ENCODE measurements around the gene STX8. TPM values are rescaled to one million over a fixed set of nuclear protein-coding genes. Genes with fewer than 3 reads are reported as not detected.

The STX8 gene
- total RNA-seq, 1 experiment from 2014 or later = 49.0 TPM

DNA sequence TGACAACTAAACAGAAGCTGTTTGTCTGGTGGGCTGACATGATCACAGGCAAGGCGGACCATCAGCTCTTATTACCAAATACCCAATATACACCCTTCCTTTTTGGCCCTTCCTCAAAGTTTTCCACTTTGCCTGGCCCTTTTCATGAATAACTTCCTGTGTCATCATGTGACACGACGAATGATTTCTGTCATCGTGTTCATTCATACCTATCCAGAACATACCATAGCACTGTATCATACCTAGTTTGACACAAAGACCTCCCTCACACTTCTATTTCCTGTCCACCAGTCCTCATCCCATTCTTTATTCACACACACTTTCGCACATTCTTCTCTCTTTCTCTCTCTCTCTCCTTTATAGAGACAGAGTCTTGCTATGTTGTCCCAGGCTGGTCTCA is 131.8 kb downstream of the STX8 start:
- ChIA-PET CTCF (interaction anchor here (1.2 kb wide), 1 partner anchor 24 kb away, joined by 3 read pairs; no protein-coding TSS in a partner anchor), POLR2A (no interaction called here)
- no TSS peak for BruUV-seq (replicated peaks)
- TF ChIP-seq, protein P1, sequence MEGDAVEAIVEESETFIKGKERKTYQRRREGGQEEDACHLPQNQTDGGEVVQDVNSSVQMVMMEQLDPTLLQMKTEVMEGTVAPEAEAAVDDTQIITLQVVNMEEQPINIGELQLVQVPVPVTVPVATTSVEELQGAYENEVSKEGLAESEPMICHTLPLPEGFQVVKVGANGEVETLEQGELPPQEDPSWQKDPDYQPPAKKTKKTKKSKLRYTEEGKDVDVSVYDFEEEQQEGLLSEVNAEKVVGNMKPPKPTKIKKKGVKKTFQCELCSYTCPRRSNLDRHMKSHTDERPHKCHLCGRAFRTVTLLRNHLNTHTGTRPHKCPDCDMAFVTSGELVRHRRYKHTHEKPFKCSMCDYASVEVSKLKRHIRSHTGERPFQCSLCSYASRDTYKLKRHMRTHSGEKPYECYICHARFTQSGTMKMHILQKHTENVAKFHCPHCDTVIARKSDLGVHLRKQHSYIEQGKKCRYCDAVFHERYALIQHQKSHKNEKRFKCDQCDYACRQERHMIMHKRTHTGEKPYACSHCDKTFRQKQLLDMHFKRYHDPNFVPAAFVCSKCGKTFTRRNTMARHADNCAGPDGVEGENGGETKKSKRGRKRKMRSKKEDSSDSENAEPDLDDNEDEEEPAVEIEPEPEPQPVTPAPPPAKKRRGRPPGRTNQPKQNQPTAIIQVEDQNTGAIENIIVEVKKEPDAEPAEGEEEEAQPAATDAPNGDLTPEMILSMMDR (IDR thresholded peaks at IDR 0.05; ENCODE audit: unreplicated experiment) = no peak
- H3K9me3 Mint-ChIP-seq (ENCODE audit: unreplicated experiment) = peaks cover 8% of the 10 kb centered on the region
- H3K4me1 Mint-ChIP-seq (ENCODE audit: insufficient read depth, unreplicated experiment) = peaks cover 9% of the 10 kb centered on the region
- no peaks in the 10 kb centered on the region for H3K27me3 Mint-ChIP-seq (ENCODE audit: insufficient read depth, unreplicated experiment)
- H3K36me3 Mint-ChIP-seq (ENCODE audit: insufficient read depth, unreplicated experiment) = peaks cover 7% of the 10 kb centered on the region
- H3K4me3 Mint-ChIP-seq (ENCODE audit: unreplicated experiment) = no peak overlapping the region
- H3K27ac Mint-ChIP-seq (ENCODE audit: low read depth, unreplicated experiment) = no peak overlapping the region
- intact Hi-C loops (cut with micrococcal nuclease) = no loop called here
- no peak for DNase-seq (ENCODE audit: unreplicated experiment)

DNA sequence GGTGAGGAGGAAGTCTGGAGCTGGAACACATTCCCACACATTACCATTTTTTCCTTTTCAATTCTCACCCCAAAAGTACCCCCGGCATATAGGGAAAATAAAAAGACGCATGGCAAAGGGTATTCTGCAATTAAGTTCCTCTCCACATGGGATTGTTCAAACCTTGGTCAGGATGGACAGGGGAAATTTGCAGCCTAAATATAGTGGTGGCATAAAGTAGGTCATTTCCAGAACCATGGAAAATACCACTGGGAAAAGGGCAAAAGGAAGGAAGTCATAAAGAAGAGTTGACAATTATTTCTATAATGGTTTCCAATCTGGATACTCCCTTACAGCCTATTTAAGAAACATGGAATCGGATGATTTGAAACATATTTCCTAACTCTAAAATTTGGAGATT is 135.8 kb downstream of the STX8 start:
- H3K36me3 Mint-ChIP-seq (ENCODE audit: insufficient read depth, unreplicated experiment) = peaks cover 7% of the 10 kb centered on the region
- H3K9me3 Mint-ChIP-seq (ENCODE audit: unreplicated experiment) = peaks cover 8% of the 10 kb centered on the region
- no peak for DNase-seq (ENCODE audit: unreplicated experiment)
- BruUV-seq (replicated peaks) = no TSS peak
- ChIA-PET POLR2A (no interaction called here), CTCF (no interaction called here)
- H3K27me3 Mint-ChIP-seq (ENCODE audit: insufficient read depth, unreplicated experiment) = no peaks in the 10 kb centered on the region
- no peak overlapping the region for H3K4me3 Mint-ChIP-seq (ENCODE audit: unreplicated experiment)
- intact Hi-C loops (cut with micrococcal nuclease) = no loop called here
- H3K27ac Mint-ChIP-seq (ENCODE audit: low read depth, unreplicated experiment) = no peak overlapping the region
- TF ChIP-seq, protein P1 (IDR thresholded peaks at IDR 0.05; ENCODE audit: unreplicated experiment) = no peak
- H3K4me1 Mint-ChIP-seq (ENCODE audit: insufficient read depth, unreplicated experiment) = peaks cover 9% of the 10 kb centered on the region

DNA sequence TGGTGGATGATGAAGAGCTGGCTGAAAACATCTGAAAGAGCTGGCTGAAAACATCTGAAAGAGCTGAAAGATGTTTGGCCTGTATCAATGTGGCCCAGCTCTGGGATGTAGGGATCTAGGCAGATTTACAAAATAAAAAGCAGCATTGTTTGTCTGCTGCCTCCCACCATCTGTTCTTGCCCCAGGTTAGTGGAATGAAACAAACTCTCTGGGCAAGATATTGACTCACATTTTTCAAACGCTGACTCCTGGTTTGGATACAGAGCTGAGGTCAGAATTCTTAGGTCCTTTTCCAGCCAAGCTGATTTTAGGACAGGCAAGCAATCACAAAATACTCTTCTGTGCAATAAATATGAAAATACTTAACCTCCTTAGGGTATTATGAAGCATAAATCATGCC is 139.0 kb downstream of the STX8 start:
- TF ChIP-seq, protein P1 (IDR thresholded peaks at IDR 0.05; ENCODE audit: unreplicated experiment) = no peak
- Mint-ChIP-seq H3K4me3 (ENCODE audit: unreplicated experiment) (no peak overlapping the region), H3K9me3 (ENCODE audit: unreplicated experiment) (no peaks in the 10 kb centered on the region), H3K27me3 (ENCODE audit: insufficient read depth, unreplicated experiment) (no peaks in the 10 kb centered on the region), H3K36me3 (ENCODE audit: insufficient read depth, unreplicated experiment) (peaks cover 7% of the 10 kb centered on the region), H3K27ac (ENCODE audit: low read depth, unreplicated experiment) (no peak overlapping the region), H3K4me1 (ENCODE audit: insufficient read depth, unreplicated experiment) (no peaks in the 10 kb centered on the region)
- no peak for DNase-seq (ENCODE audit: unreplicated experiment)
- CTCF ChIA-PET = no interaction called here
- POLR2A ChIA-PET = no interaction called here
- no TSS peak for BruUV-seq (replicated peaks)
- intact Hi-C loops (cut with micrococcal nuclease) = no loop called here

- CTCF ChIA-PET = interaction anchor here (0.5 kb wide), 1 partner anchor 80 kb away, joined by 3 read pairs; no protein-coding TSS in a partner anchor
- no peak for DNase-seq (ENCODE audit: unreplicated experiment)
- Mint-ChIP-seq H3K4me1 (ENCODE audit: insufficient read depth, unreplicated experiment) (no peaks in the 10 kb centered on the region), H3K27ac (ENCODE audit: low read depth, unreplicated experiment) (no peak overlapping the region), H3K4me3 (ENCODE audit: unreplicated experiment) (no peak overlapping the region), H3K27me3 (ENCODE audit: insufficient read depth, unreplicated experiment) (no peaks in the 10 kb centered on the region), H3K36me3 (ENCODE audit: insufficient read depth, unreplicated experiment) (no peaks in the 10 kb centered on the region), H3K9me3 (ENCODE audit: unreplicated experiment) (no peaks in the 10 kb centered on the region)
- POLR2A ChIA-PET = no interaction called here
- no TSS peak for BruUV-seq (replicated peaks)
- TF ChIP-seq, protein P1 (IDR thresholded peaks at IDR 0.05; ENCODE audit: unreplicated experiment) = no peak
- intact Hi-C loops (cut with micrococcal nuclease) = no loop called here
Observed at GRCh38 chr17:9435165-9435564, 140.5 kb downstream of the STX8 start.

Data from MCF 10A (cell line).